Type B pancreatic cell (in vitro differentiated cells): ENCODE measurements around the gene HNF1A. TPM values are rescaled to one million over a fixed set of nuclear protein-coding genes. Genes with fewer than 3 reads are reported as not detected.

Experiments used
- DNase-seq: peaks from one replicate; pipeline ENCODE4 v3.0.0; 2021; ENCODE audit warnings: mixed read lengths; ENCODE audit not compliant: unreplicated experiment; ENCODE audit errors: extremely low spot score
- H3K27ac Mint-ChIP-seq: 2 replicates; pipeline ENCODE4 v1.8.0; 2021; ENCODE audit warnings: mild to moderate bottlenecking, mixed read lengths
- H3K27me3 Mint-ChIP-seq: 2 replicates; pipeline ENCODE4 v1.8.0; 2021; ENCODE audit warnings: mixed read lengths
- H3K36me3 Mint-ChIP-seq: 2 replicates; pipeline ENCODE4 v1.8.0; 2021; ENCODE audit warnings: mixed read lengths
- H3K4me1 Mint-ChIP-seq: one replicate; pipeline ENCODE4 v1.8.0; 2021; ENCODE audit warnings: mixed read lengths; ENCODE audit not compliant: unreplicated experiment
- H3K4me3 Mint-ChIP-seq: 2 replicates; pipeline ENCODE4 v1.8.0; 2021; ENCODE audit warnings: mild to moderate bottlenecking, mixed read lengths
- H3K9me3 Mint-ChIP-seq: 2 replicates; pipeline ENCODE4 v1.8.0; 2021; ENCODE audit warnings: mixed read lengths
- total RNA-seq: library from RNA; stranded (reverse); gene quantifications from 2 replicates; pipeline ENCODE4 v1.2.1, GENCODE V29; 2021; ENCODE audit warnings: low replicate concordance
- TF ChIP-seq, protein P1 (sequence below): fragments of 200-600 bp; sonication (generic); conservative IDR thresholded peaks from 2 replicates; pipeline ENCODE4 v1.5.0; 2021; ENCODE audit warnings: antibody characterized with exemption, mild to moderate bottlenecking

Gene HNF1A
- total RNA-seq, 1 donor from 2014 or later: 7.2 TPM

DNA sequence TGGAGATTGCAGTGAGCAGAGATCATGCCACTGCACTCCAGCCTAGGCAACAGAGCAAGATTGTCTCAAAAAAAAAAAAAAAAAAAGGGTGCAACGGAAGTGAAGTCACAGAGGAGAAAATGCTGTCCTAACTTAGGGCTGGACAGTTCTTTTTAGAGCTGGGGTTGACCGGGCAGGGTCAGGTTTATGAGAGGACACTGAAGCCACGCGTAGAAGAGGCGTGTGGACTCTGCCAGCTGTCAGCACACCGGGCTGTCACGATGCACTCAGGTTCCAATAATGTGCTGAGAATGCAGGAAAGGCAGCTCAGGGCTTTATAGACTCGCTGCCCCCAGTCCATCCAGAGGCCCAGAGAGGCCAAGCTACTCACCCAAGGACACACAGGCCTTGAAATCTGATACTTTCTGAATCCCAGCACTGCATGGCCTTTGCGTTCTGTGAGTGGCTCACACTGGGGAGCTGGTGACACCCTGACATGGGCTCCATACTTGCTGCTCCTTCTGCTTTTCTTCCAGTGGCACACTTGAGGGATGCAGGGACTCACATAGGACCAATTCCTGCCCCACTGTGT, 45.3 kb upstream of the HNF1A start:
- no peaks in the 10 kb centered on the region for H3K27me3 Mint-ChIP-seq
- H3K4me1 Mint-ChIP-seq: no peaks in the 10 kb centered on the region
- TF ChIP-seq, protein P1, sequence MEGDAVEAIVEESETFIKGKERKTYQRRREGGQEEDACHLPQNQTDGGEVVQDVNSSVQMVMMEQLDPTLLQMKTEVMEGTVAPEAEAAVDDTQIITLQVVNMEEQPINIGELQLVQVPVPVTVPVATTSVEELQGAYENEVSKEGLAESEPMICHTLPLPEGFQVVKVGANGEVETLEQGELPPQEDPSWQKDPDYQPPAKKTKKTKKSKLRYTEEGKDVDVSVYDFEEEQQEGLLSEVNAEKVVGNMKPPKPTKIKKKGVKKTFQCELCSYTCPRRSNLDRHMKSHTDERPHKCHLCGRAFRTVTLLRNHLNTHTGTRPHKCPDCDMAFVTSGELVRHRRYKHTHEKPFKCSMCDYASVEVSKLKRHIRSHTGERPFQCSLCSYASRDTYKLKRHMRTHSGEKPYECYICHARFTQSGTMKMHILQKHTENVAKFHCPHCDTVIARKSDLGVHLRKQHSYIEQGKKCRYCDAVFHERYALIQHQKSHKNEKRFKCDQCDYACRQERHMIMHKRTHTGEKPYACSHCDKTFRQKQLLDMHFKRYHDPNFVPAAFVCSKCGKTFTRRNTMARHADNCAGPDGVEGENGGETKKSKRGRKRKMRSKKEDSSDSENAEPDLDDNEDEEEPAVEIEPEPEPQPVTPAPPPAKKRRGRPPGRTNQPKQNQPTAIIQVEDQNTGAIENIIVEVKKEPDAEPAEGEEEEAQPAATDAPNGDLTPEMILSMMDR: no peak
- H3K9me3 Mint-ChIP-seq: no peaks in the 10 kb centered on the region
- H3K36me3 Mint-ChIP-seq: no peaks in the 10 kb centered on the region
- no peak overlapping the region for H3K27ac Mint-ChIP-seq
- no peak for DNase-seq
- no peak overlapping the region for H3K4me3 Mint-ChIP-seq

DNA sequence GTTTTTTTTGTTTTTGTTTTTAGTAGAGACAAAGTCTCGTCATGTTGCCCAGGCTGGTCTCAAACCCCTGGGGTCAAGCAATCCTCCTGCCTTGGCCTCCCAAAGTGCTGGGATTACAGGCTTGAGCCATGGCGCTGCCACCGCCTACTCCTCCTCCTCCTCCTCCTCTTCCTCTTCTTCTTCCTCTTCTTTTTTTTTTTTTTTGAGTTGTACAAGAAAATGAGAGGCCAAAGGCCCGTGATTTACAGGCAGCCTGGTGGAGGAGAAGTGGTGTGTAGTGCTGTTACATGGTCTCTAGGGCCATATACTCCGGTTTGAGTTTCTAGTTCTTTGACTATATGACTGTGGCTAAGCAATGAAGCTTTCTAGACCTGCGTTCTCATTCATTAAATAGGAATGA, 44.6 kb upstream of the HNF1A start:
- no peak for DNase-seq
- Mint-ChIP-seq H3K27ac (no peak overlapping the region), H3K4me3 (no peak overlapping the region)

DNA sequence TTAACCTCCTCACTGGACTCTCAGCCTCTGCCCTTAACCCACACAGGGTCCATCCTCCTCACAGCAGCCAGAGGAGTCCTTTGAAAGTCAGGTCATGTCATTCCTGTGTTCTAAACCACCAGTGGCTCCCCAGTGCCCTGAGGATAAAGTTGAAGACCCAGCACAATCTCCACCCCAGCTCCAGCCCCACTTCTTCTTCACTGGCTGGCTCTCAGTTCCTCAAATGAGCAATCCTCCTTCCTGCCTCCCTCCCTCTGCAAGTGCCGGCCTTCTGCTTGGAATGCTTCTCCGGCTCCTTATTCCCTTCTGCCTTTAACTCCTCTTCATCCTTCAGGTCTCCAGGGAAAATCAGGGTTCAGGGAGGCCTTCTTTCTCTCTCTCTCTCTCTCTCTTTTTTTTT, 42.1 kb upstream of the HNF1A start:
- Mint-ChIP-seq H3K4me3 (no peak overlapping the region), H3K9me3 (no peaks in the 10 kb centered on the region), H3K36me3 (no peaks in the 10 kb centered on the region), H3K4me1 (no peaks in the 10 kb centered on the region), H3K27me3 (no peaks in the 10 kb centered on the region), H3K27ac (no peak overlapping the region)
- TF ChIP-seq, protein P1: no peak
- DNase-seq: no peak

More for the DNA sequence above, 44.6 kb upstream of the HNF1A start:
- TF ChIP-seq, protein P1: no peak
- no peaks in the 10 kb centered on the region for H3K9me3 Mint-ChIP-seq
- no peaks in the 10 kb centered on the region for H3K4me1 Mint-ChIP-seq
- no peaks in the 10 kb centered on the region for H3K27me3 Mint-ChIP-seq
- no peaks in the 10 kb centered on the region for H3K36me3 Mint-ChIP-seq

DNA sequence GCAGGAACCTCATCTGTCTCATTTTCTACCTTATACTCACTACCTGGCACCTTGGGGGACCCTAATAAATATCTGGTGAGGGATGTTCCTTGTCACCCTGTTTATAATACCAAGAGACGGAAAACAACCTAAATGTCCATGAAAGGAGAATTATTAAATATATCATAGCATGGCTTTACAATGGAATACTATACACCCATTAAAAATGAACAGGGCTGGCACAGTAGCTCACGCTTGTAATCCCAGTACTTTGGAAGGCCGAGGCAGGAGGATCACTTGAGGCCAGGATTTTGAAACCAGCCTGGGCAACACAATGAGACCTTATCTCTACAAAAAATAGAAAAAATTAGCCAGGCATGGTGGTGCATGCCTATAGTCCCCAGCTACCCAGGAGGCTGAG, 39.8 kb upstream of the HNF1A start:
- Mint-ChIP-seq H3K4me3 (no peak overlapping the region), H3K27ac (peak overlapping the region; percentile 50), H3K27me3 (no peaks in the 10 kb centered on the region), H3K9me3 (no peaks in the 10 kb centered on the region), H3K4me1 (no peaks in the 10 kb centered on the region), H3K36me3 (no peaks in the 10 kb centered on the region)
- DNase-seq: no peak
- TF ChIP-seq, protein P1: no peak

DNA sequence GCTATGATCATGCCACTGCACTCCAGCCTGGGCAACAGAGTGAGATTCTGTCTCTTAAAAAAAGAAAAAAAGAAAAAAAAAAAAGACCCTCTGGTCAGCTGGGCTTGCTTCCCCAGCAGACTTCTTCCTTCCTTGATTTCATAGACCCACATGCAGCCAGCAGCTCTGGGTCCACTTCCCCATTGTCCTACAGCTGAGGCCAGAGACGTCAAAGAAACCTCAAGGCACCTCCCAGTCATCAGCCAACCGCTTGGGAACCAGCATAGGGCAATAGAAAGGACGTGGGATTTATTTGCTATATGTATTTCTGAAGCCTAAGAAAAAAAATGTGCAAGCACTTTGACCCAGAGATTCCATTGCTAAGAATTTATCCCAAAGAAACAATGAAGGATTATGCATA, 38.8 kb upstream of the HNF1A start:
- H3K9me3 Mint-ChIP-seq: no peaks in the 10 kb centered on the region
- H3K4me3 Mint-ChIP-seq: no peak overlapping the region
- H3K4me1 Mint-ChIP-seq: no peaks in the 10 kb centered on the region
- TF ChIP-seq, protein P1: no peak
- no peak overlapping the region for H3K27ac Mint-ChIP-seq
- DNase-seq: no peak
- H3K27me3 Mint-ChIP-seq: no peaks in the 10 kb centered on the region
- no peaks in the 10 kb centered on the region for H3K36me3 Mint-ChIP-seq

DNA sequence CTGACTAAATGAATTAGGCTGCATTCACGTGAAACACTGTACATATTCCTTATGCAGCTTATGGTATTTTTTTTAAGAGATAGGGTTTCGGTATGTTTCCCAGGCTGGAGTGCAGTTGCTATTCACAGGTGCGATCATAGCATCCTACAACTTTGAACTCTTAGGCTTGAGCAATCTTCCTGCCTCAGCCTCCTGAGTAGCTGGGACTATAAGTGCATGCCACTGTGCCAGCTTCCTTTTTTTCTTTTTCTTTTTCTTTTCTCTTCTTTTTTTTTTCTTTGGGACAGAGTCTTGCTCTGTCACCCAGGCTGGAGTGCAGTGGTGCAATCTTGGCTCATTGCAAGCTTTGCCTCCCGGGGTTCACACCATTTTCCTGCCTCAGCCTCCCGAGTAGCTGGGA, 38.3 kb upstream of the HNF1A start:
- TF ChIP-seq, protein P1: no peak
- H3K27ac Mint-ChIP-seq: no peak overlapping the region
- H3K4me3 Mint-ChIP-seq: no peak overlapping the region
- no peak for DNase-seq
- H3K27me3 Mint-ChIP-seq: no peaks in the 10 kb centered on the region
- H3K9me3 Mint-ChIP-seq: no peaks in the 10 kb centered on the region
- H3K4me1 Mint-ChIP-seq: no peaks in the 10 kb centered on the region
- no peaks in the 10 kb centered on the region for H3K36me3 Mint-ChIP-seq
